ENCODE data around the gene CBX1. TPM values are rescaled to one million over a fixed set of nuclear protein-coding genes. Genes with fewer than 3 reads are reported as not detected.

CBX1 gene
- total and polyA plus RNA-seq, 2 of the 8 experiments (the other 6 are each of a cell fraction or from before 2014, with no cell fraction given): 38.7 to 173 TPM

DNA sequence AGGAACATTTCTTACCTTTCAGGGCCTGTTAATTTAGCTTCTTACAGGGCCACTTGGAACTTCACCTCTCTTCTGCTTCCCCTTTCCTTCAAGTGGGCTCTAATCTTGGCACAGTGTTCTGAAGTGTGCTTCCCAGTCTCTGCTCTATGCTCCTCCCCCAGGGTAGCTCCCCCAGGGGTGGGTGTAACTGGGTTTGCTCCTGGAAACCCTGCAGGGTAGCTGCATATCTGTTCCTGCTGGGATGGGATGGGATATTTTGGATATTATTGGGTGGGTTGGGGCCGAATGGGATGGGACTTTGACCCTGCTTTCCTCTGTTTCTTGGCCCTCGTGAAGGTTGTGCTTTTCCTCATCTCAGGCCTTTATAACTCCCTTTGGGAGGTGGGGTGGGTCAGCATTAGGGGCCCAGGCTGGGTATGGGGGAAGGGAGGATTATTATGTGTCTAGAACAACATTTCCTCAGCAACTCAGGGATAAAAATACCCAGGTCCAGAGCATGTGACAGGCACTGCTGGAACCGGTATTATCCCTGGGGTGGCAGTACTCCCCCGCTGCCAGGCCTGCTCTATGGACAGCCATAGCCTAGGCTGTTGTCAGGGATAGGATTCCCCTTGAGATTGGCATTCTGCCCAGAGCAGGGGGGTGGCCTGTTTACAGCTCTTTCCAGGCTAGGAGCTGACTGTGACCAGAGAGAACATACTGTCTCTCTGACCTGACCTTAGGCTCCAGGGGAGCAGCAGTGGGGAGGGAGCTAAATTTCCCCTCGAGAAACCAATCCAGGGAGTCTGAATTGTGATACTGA, 48.1 kb downstream of the CBX1 start:
- Histone ChIP-seq H3K79me1 (ENCODE audit: low read depth, low read length) (peaks cover 4% of the 10 kb centered on the region; the same call in 1 of the 2 replicates), H2BK120ac (replicated peaks; ENCODE audit: low read depth, low read length) (no peak overlapping the region), H3K9ac (replicated peaks in 1 of 4; ENCODE audit: extremely low read depth in 1 of 4, low read depth in 3 of 4, low read length in 3 of 4) (peak overlapping the region in 1 of 4 experiments; percentile 26; a peak in 1 of 7 replicates), H3K27me3 (replicated peaks in 1 of 4; ENCODE audit: control insufficient read depth in 3 of 4, extremely low read depth in 1 of 4, insufficient read depth in 3 of 4, low read length in 3 of 4) (no peaks in the 10 kb centered on the region), H4K20me1 (replicated peaks in 1 of 2; ENCODE audit: control insufficient read depth in 1 of 2, insufficient read depth in 2 of 2, low read length in 2 of 2) (peaks cover 5 to 19% of the 10 kb centered on the region in 2 experiments), H4K91ac (replicated peaks; ENCODE audit: insufficient read length, low read length) (no peak overlapping the region), H4K8ac (ENCODE audit: extremely low read depth, insufficient read depth, low read length) (no peak overlapping the region), H3K4me1 (replicated peaks in 1 of 4; ENCODE audit: control insufficient read depth in 3 of 4, insufficient read depth in 4 of 4, low read length in 3 of 4) (peaks cover 16 to 61% (median 38%) of the 10 kb centered on the region in 4 experiments), H3K56ac (replicated peaks; ENCODE audit: insufficient read length, low read depth, low read length) (no peak overlapping the region), H3K23me2 (ENCODE audit: low read depth, low read length) (peaks cover 12% of the 10 kb centered on the region), H2BK15ac (ENCODE audit: low read length) (no peak overlapping the region), H2BK12ac (ENCODE audit: low read depth, low read length) (peak overlapping the region; percentile 29; the same call in 1 of the 2 replicates), H3K79me2 (ENCODE audit: control insufficient read depth in 1 of 2, insufficient read depth in 2 of 2, low read length in 2 of 2) (peaks cover 13 to 84% of the 10 kb centered on the region in 2 experiments), H3K9me3 (ENCODE audit: insufficient read depth in 2 of 2, low read depth in 1 of 2, low read length in 1 of 2) (no peaks in the 10 kb centered on the region), H3K4ac (replicated peaks; ENCODE audit: insufficient read length, low read depth, low read length) (no peak overlapping the region), H3K23ac (ENCODE audit: insufficient read length) (no peak overlapping the region), H3K18ac (ENCODE audit: extremely low read depth, low read length) (no peak overlapping the region), H2BK5ac (ENCODE audit: low read depth, low read length) (peak overlapping the region; percentile 32; the same call in 1 of the 2 replicates), H3K27ac (ENCODE audit: low read depth, low read length) (peak overlapping the region; percentile 7; the same call in 1 of the 2 replicates), H2AFZ (ENCODE audit: low read length) (no peak overlapping the region), H2BK20ac (ENCODE audit: low read length) (no peak overlapping the region), H3K4me2 (ENCODE audit: insufficient read depth in 1 of 2, low read depth in 2 of 2, low read length in 2 of 2) (peak overlapping the region; percentile 70 to 89), H2AK5ac (ENCODE audit: low read depth, low read length) (no peak overlapping the region), H4K5ac (ENCODE audit: insufficient read length, low read depth, low read length) (no peak overlapping the region), H3K4me3 (ENCODE audit: extremely low read depth in 1 of 4, insufficient read depth in 2 of 4, low read depth in 3 of 4, low read length in 4 of 4) (peak overlapping the region in 3 of 4 experiments; percentile 9 to 52 (median 25); a peak in 4 of 8 replicates), H3K36me3 (ENCODE audit: control insufficient read depth in 2 of 4, insufficient read depth in 4 of 4, low read length in 3 of 4) (peaks cover 10 to 45% (median 26%) of the 10 kb centered on the region in 4 experiments), H3K14ac (ENCODE audit: insufficient read length) (no peak overlapping the region)
- FAIRE-seq (no peak), DNase-seq (ENCODE audit: low read depth in 1 of 2, low spot score in 2 of 2) (no peak)
- TF ChIP-seq CEBPB (IDR thresholded peaks at IDR 0.05; ENCODE audit: low read depth, low read length) (no peak), CTBP2 (IDR thresholded peaks at IDR 0.05; ENCODE audit: borderline replicate concordance, insufficient read depth, insufficient read length, low read length) (no peak), CBX8 (IDR thresholded peaks at IDR 0.05; ENCODE audit: borderline replicate concordance, low read depth, low read length) (no peak), RFX5 (IDR thresholded peaks at IDR 0.05; ENCODE audit: borderline replicate concordance, low read depth, low read length) (no peak), JUND (IDR thresholded peaks at IDR 0.05; ENCODE audit: low read length) (no peak), TAF7 (optimal IDR thresholded peaks at IDR 0.05; ENCODE audit: borderline replicate concordance, low read depth, low read length) (no peak), SIX5 (IDR thresholded peaks at IDR 0.05; ENCODE audit: low read depth, low read length) (no peak), SUZ12 (IDR thresholded peaks at IDR 0.05; ENCODE audit: low read length) (no peak), TBP (IDR thresholded peaks at IDR 0.05; ENCODE audit: low read depth, low read length) (no peak), GABPA (IDR thresholded peaks at IDR 0.05; ENCODE audit: borderline replicate concordance, insufficient read depth, low read length) (no peak), NRF1 (IDR thresholded peaks at IDR 0.05; ENCODE audit: low read depth, low read length) (no peak)
- ChIA-PET POLR2A (ENCODE audit: partially characterized antibody) (interaction anchor here (0.8 to 41.8 kb wide), 8 partner anchors 13 to 101 kb away, joined by 3 to 1227 read pairs (median 32); partner anchors contain the start of genes CBX1, COPZ2, NFE2L1 and SNX11), CTCF (ENCODE audit: partially characterized antibody) (interaction anchor here (1.0 to 14.5 kb wide), 10 partner anchors 9 to 323 kb away, joined by 3 to 203 read pairs (median 4); no protein-coding TSS in a partner anchor)
- WGBS, 2 experiments (ENCODE audit: extremely low coverage in 1 of 2, insufficient coverage in 1 of 2, insufficient read length in 1 of 2, insufficient replicate concordance in 2 of 2, low coverage in 1 of 2, low lambda C conversion rate in 2 of 2, missing lambda C conversion rate in 1 of 2): 83% methylated on average over 5 of the region's 5 CpGs; no CpG with 5 or more reads in 1 of the 2 experiments
